Sigmoid colon (tissue), 4 donors: ENCODE data around the gene BAHCC1.

ENCODE experiments used
- CTCF ChIP-seq, 4 experiments: fragments of 450-650 bp in 3 of 4; fragments of 200-600 bp in 1 of 4; IDR thresholded peaks; one replicate each; pipeline ENCODE4 v1.5.1; 2016 to 2019; ENCODE audit warnings: antibody characterized with exemption in 4 of 4, mild to moderate bottlenecking in 3 of 4, moderate library complexity in 2 of 4
- EP300 ChIP-seq, 4 donors: sonication (generic); formaldehyde crosslinking; IDR thresholded peaks; one replicate each; pipeline ENCODE4 v1.6.1; 2017; ENCODE audit warnings: antibody characterized with exemption in 4 of 4
- POLR2A ChIP-seq, 2 donors: fragments of 450-650 bp; IDR thresholded peaks; one replicate each; pipeline ENCODE4 v1.6.1; 2016; ENCODE audit warnings: antibody characterized with exemption in 2 of 2, mild to moderate bottlenecking in 2 of 2, moderate library complexity in 2 of 2
- POLR2AphosphoS5 ChIP-seq, 4 donors: sonication (generic); formaldehyde crosslinking; IDR thresholded peaks; one replicate each; pipeline ENCODE4 v1.6.1; 2017; ENCODE audit warnings: antibody characterized with exemption in 4 of 4

GRCh38 chr17:81420769-81421462, 25.7 kb downstream of the BAHCC1 start:
- TF ChIP-seq CTCF (IDR thresholded peaks at IDR 0.05), result no peak
- no peak for TF ChIP-seq POLR2A (IDR thresholded peaks at IDR 0.05)
- TF ChIP-seq POLR2AphosphoS5 (IDR thresholded peaks at IDR 0.05), result no peak
- no peak for TF ChIP-seq EP300 (IDR thresholded peaks at IDR 0.05)
